Activated T-cell treated with anti-CD3 and anti-CD28 coated beads, Interleukin-2, amount 50 U/mL, for 4 hours (primary cell): Measurements from ENCODE around the gene PDZRN4. TPM values are rescaled to one million over a fixed set of nuclear protein-coding genes. Genes with fewer than 3 reads are reported as not detected.
"Not testable (repeated sequence)": the region's sequence is repeated elsewhere in the genome, so short reads cannot be mapped to it uniquely, and the experiment has no call there.

Experiments used
- ATAC-seq, 2 donors: fragments of 200-7000 bp; cut with Tn5 transposase; one replicate each; pipeline ENCODE4 v1.10.0; 2021
- DNase-seq: peaks from one replicate; pipeline ENCODE4 v3.0.0-alpha.2; 2020
- H3K27me3 Mint-ChIP-seq: one replicate; pipeline ENCODE4 v1.8.0; 2021; ENCODE audit warnings: low read depth, mixed read lengths
- H3K36me3 Mint-ChIP-seq: one replicate; pipeline ENCODE4 v1.8.0; 2022; ENCODE audit warnings: mixed read lengths; ENCODE audit not compliant: insufficient read depth
- H3K4me1 Mint-ChIP-seq: one replicate; pipeline ENCODE4 v1.8.0; 2021; ENCODE audit warnings: low read depth, mixed read lengths
- H3K4me3 Mint-ChIP-seq: one replicate; pipeline ENCODE4 v1.8.0; 2021; ENCODE audit warnings: mild to moderate bottlenecking, moderate library complexity, mixed read lengths
- H3K9me3 Mint-ChIP-seq: one replicate; pipeline ENCODE4 v1.8.0; 2021; ENCODE audit warnings: mixed read lengths
- total RNA-seq, 3 donors: library from RNA; stranded (reverse); gene quantifications; one replicate each; pipeline ENCODE4 v1.2.1, GENCODE V29; 2021

Gene PDZRN4
- total RNA-seq, 3 donors from 2014 or later, result not detected

DNA sequence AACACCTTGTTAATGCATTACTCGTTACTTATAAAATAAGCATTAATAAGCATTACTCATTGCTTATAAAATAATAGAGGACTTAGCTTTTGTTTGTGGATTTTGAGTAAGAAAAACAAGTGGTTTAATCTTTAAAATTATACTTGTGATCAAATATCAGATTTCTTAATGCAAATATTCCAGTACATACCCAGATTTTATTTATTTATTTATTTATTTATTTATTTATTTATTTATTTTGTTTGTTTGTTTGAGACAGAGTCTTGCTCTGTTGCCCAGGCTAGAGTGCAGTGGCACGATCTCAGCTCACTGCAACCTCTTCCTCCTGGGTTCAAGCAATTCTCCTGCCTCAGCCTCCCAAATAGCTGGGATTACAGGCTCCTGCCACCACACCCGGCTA, 3.4 kb downstream of the PDZRN4 start:
- not testable (repeated sequence) for ATAC-seq, H3K36me3 Mint-ChIP-seq, H3K9me3 Mint-ChIP-seq, H3K4me1 Mint-ChIP-seq, DNase-seq, H3K4me3 Mint-ChIP-seq
- H3K27me3 Mint-ChIP-seq, result peaks cover 33% of the 10 kb centered on the region

DNA sequence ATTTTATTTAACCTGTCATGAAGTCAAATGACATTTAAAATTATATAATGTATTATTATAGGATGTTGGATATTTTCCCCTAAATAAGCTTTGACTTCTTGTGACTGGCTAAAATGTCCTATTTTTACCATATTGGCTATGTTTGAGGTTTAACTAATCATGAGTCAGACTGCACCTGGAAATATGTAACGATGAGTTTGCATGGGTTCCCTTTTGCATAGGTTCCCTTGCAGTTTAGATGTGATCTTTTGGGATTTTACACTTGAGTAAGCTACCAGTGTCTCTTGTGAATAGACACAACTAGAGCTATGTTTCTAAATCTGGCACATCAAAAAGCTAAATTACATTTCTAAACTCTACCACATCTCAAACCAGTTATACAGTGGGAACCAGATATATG, 5.2 kb downstream of the PDZRN4 start:
- Mint-ChIP-seq H3K36me3 (no peaks in the 10 kb centered on the region), H3K4me3 (no peak overlapping the region), H3K9me3 (no peaks in the 10 kb centered on the region), H3K27me3 (peaks cover 20% of the 10 kb centered on the region), H3K4me1 (peaks cover 1% of the 10 kb centered on the region)
- ATAC-seq (no peak), DNase-seq (no peak)

DNA sequence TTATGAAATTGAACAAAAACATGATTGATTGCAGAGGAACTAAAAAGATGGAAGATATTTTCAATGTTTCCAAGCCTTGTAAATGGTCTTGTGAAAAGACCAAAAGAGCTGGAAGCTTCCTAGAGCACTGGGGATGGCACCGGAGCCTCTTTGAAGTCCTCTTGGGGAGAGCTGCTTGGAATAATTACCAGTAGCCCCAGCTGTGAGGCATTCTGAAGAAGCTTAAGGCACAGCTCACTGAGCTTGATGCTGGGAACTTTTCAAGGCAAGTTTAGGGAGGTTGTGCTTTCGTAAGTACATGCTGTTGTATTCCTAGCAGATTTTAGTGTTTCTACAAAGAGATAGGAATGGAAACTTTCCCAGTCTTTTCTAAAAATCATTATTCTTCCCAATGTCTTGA, 13.9 kb downstream of the PDZRN4 start:
- Mint-ChIP-seq H3K36me3 (no peaks in the 10 kb centered on the region), H3K4me3 (no peak overlapping the region), H3K27me3 (no peaks in the 10 kb centered on the region), H3K4me1 (peaks cover 3% of the 10 kb centered on the region), H3K9me3 (no peaks in the 10 kb centered on the region)
- DNase-seq, result no peak
- no peak for ATAC-seq

DNA sequence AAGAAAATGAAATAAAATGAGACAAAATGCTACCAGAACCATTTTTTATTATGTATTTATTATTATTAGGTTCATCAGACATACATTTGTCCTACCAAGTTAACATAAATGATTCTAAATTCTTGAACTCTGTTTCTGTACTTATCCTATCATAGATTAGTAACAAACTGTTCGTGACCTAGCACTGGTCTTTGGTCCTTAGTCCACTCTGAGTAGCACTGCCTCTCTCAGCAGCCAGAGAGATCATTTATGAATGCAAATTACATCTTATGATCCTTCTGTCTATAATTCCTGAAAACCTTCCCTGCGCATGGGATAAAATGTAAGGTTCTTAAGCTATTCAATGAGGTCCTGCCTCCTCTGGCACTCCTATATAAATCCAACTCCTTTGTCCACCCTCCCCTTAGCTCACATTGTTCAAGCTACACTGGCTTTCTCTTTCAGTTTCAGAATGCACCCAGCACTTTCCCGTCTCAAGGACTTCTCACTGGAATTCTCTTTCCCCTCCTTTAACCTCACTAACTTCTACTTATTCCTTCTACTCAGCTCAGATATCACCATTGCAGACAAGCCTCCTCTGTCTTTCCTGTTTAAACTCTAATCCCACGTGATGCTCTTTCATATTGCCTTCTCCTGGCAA, 17.1 kb downstream of the PDZRN4 start:
- no peak overlapping the region for H3K4me3 Mint-ChIP-seq

GRCh38 chr12:41206298-41206697, 18.2 kb downstream of the PDZRN4 start:
- Mint-ChIP-seq H3K27me3 (no peaks in the 10 kb centered on the region), H3K9me3 (no peaks in the 10 kb centered on the region), H3K4me1 (peaks cover 3% of the 10 kb centered on the region), H3K36me3 (no peaks in the 10 kb centered on the region), H3K4me3 (no peak overlapping the region)
- no peak for DNase-seq
- no peak for ATAC-seq

More for the DNA sequence above, 17.1 kb downstream of the PDZRN4 start:
- ATAC-seq (no peak), DNase-seq (no peak)
- Mint-ChIP-seq H3K4me1 (peaks cover 3% of the 10 kb centered on the region), H3K27me3 (no peaks in the 10 kb centered on the region), H3K36me3 (no peaks in the 10 kb centered on the region), H3K9me3 (no peaks in the 10 kb centered on the region)

DNA sequence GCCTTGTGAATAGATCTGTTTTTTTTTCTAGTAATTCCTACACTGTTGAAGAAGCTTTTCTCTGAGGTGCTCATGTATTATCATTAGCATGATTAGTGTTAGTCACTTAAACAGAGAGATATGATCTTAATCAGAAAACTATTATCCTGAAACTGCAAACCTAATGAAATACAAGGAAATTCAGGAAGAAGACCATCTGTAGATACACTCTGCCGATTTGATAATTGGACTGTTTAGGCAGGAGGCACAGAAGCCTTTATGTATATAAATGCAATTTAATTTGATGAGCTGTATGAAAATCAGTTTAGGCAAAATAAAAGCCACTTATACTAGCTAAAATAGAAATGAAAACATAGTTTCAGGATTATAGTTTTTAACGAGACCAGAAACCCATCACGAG, 23.3 kb downstream of the PDZRN4 start:
- Mint-ChIP-seq H3K4me3 (no peak overlapping the region), H3K4me1 (no peaks in the 10 kb centered on the region), H3K27me3 (peaks cover 2% of the 10 kb centered on the region), H3K36me3 (no peaks in the 10 kb centered on the region), H3K9me3 (no peaks in the 10 kb centered on the region)
- DNase-seq (no peak), ATAC-seq (no peak)

- H3K4me3 Mint-ChIP-seq, result no peak overlapping the region
- no peak for DNase-seq
- H3K36me3 Mint-ChIP-seq, result no peaks in the 10 kb centered on the region
- ATAC-seq, result no peak
- no peaks in the 10 kb centered on the region for H3K4me1 Mint-ChIP-seq
- peaks cover 2% of the 10 kb centered on the region for H3K27me3 Mint-ChIP-seq
- H3K9me3 Mint-ChIP-seq, result no peaks in the 10 kb centered on the region
These were observed 24.5 kb downstream of the PDZRN4 start for GRCh38 chr12:41212625-41213024.

- Mint-ChIP-seq H3K4me1 (no peaks in the 10 kb centered on the region), H3K27me3 (peaks cover 2% of the 10 kb centered on the region), H3K4me3 (no peak overlapping the region), H3K9me3 (no peaks in the 10 kb centered on the region), H3K36me3 (no peaks in the 10 kb centered on the region)
- ATAC-seq, result no peak
- DNase-seq, result no peak
These were observed 25.0 kb downstream of the PDZRN4 start for GRCh38 chr12:41213107-41213506.

DNA sequence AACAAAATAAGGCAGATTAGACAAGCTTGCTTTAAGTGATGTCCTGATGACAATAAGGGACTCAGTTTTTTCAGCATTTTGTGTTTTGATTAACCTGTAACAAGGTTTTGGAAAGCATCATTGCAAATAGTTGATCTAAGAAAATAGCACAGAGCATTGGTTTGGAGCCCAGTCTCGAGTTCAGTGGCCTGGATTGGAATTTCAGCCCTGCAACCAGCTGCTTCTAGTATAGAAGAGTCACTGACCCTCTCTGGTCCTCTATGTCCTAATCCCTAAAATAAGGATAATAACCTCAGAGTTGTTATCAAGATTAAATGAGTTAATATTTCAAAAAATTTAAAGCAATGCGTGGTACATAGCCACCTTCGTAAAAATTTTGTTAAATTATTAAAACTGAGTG, 25.5 kb downstream of the PDZRN4 start:
- H3K4me1 Mint-ChIP-seq, result no peaks in the 10 kb centered on the region
- DNase-seq, result no peak
- no peaks in the 10 kb centered on the region for H3K36me3 Mint-ChIP-seq
- H3K4me3 Mint-ChIP-seq, result no peak overlapping the region
- H3K9me3 Mint-ChIP-seq, result no peaks in the 10 kb centered on the region
- ATAC-seq, result no peak
- H3K27me3 Mint-ChIP-seq, result peaks cover 2% of the 10 kb centered on the region

- Mint-ChIP-seq H3K9me3 (no peaks in the 10 kb centered on the region), H3K27me3 (peaks cover 2% of the 10 kb centered on the region), H3K36me3 (no peaks in the 10 kb centered on the region), H3K4me1 (no peaks in the 10 kb centered on the region), H3K4me3 (no peak overlapping the region)
- DNase-seq (no peak), ATAC-seq (no peak)
These were observed 29.6 kb downstream of the PDZRN4 start for GRCh38 chr12:41217727-41218126.

GRCh38 chr12:41220931-41221330, 32.8 kb downstream of the PDZRN4 start:
- Mint-ChIP-seq H3K36me3 (no peaks in the 10 kb centered on the region), H3K27me3 (no peaks in the 10 kb centered on the region), H3K4me3 (no peak overlapping the region), H3K9me3 (no peaks in the 10 kb centered on the region), H3K4me1 (no peaks in the 10 kb centered on the region)
- ATAC-seq (no peak), DNase-seq (no peak)

DNA sequence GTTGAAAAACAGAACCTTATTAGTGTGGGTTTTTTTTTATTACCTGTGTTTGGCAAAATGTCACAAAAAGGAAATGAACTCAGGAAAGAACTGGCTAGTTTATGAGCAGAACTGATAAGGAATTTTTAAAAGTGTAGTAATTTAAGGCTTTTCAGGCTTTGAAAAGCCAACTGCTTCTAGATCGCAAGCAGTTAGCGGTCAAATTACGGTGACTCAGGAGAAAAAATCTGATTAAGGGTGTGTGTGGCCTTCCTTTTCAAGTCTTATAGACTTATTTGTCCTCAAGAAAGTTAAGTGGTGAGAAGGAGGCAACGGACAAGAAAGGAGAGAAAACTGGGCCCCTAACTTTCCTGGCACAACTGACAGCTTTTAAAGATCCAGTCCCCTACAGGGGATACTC, 33.4 kb downstream of the PDZRN4 start:
- H3K36me3 Mint-ChIP-seq, result no peaks in the 10 kb centered on the region
- ATAC-seq (no peak), DNase-seq (no peak)
- H3K9me3 Mint-ChIP-seq, result no peaks in the 10 kb centered on the region
- no peak overlapping the region for H3K4me3 Mint-ChIP-seq
- peaks cover 2% of the 10 kb centered on the region for H3K27me3 Mint-ChIP-seq
- H3K4me1 Mint-ChIP-seq, result no peaks in the 10 kb centered on the region

DNA sequence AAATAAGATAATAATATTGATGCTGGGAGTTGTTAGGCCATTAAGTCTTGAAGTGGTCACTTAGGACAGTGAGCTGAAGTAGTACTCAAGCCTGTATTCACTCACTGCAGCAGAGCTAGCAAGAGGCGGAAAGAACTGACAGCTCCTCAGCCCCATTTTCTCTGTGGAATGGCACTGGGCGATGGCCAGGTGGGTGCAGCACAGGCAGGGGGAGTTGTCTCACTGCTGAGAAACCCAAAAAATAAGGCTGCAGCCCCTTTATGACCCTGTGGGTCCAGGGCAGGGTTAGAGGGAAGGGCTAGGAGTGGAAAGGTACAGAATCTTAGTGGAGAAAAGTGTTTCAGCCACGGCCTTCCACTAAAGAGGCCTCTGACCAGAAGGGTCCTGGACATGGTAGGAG, 35.5 kb downstream of the PDZRN4 start:
- H3K4me1 Mint-ChIP-seq, result no peaks in the 10 kb centered on the region
- no peak overlapping the region for H3K4me3 Mint-ChIP-seq
- H3K9me3 Mint-ChIP-seq, result no peaks in the 10 kb centered on the region
- DNase-seq, result no peak
- no peaks in the 10 kb centered on the region for H3K36me3 Mint-ChIP-seq
- no peak for ATAC-seq
- H3K27me3 Mint-ChIP-seq, result peaks cover 2% of the 10 kb centered on the region

DNA sequence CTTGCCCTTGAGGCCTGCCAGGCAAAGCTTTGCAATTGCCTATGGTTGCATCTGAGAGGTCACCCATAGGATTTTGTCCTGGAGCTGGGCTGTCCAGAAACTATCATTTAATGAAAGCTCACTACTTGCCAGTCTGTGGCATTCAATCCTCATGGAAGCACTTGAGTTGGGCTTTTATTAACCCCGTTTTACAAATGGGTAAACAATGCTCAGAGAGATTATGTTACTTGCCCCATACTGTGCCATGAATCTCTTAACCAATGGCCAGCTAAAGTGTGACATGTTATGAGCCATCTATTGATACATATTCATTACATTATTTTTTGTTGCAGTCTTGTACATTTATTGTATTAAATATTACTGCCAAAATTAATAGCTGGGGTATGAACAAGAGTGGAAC, 35.9 kb downstream of the PDZRN4 start:
- no peaks in the 10 kb centered on the region for H3K36me3 Mint-ChIP-seq
- ATAC-seq (no peak), DNase-seq (no peak)
- peaks cover 2% of the 10 kb centered on the region for H3K27me3 Mint-ChIP-seq
- H3K9me3 Mint-ChIP-seq, result no peaks in the 10 kb centered on the region
- no peak overlapping the region for H3K4me3 Mint-ChIP-seq
- H3K4me1 Mint-ChIP-seq, result no peaks in the 10 kb centered on the region

DNA sequence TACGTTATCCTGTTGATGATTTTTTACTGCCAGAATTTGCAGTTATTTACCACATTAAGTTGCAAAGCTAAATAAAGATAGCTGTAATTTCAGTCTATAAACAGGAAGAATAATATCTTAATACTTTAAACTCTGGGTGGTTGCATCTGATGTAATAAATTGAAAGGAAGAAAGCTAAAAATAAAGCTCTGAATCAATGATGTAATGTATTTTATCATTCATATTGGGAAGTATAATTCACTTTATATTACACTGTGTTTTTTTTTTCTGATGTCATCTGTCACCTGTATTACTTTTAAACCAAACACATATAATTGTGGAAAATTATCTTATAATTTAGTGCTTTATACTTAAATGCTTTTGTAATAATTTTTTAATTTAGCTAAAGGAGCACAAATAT, 37.1 kb downstream of the PDZRN4 start:
- Mint-ChIP-seq H3K4me1 (no peaks in the 10 kb centered on the region), H3K36me3 (no peaks in the 10 kb centered on the region), H3K9me3 (no peaks in the 10 kb centered on the region), H3K27me3 (peaks cover 2% of the 10 kb centered on the region), H3K4me3 (no peak overlapping the region)
- no peak for DNase-seq
- ATAC-seq, result no peak
